Measurements from ENCODE around the gene SLC6A11. TPM values are rescaled to one million over a fixed set of nuclear protein-coding genes. Genes with fewer than 3 reads are reported as not detected.

SLC6A11 gene
- total RNA-seq, 1 donor from 2014 or later: not detected

GRCh38 chr3:10950476-10951294 is 134.7 kb downstream of the SLC6A11 start:
- peak; percentile 57 for DNase-seq (ENCODE audit: low read depth)

GRCh38 chr3:10951295-10951926 is 135.4 kb downstream of the SLC6A11 start:
- no peak for DNase-seq (ENCODE audit: low read depth)

- no peak for DNase-seq (ENCODE audit: low read depth)
Observed at GRCh38 chr3:10952525-10952924, 136.5 kb downstream of the SLC6A11 start.

GRCh38 chr3:10954740-10955139 is 138.7 kb downstream of the SLC6A11 start:
- DNase-seq (ENCODE audit: low read depth): no peak

- peak; percentile 86 for DNase-seq (ENCODE audit: low read depth)
Observed at GRCh38 chr3:10955711-10956453, 139.9 kb downstream of the SLC6A11 start.

- peak; percentile 57 for DNase-seq (ENCODE audit: low read depth)
Observed at GRCh38 chr3:10956531-10956930, 140.5 kb downstream of the SLC6A11 start.

- DNase-seq (ENCODE audit: low read depth): peak; percentile 59
Observed at GRCh38 chr3:10956986-10957385, 141.0 kb downstream of the SLC6A11 start.

GRCh38 chr3:10957976-10958749 is 142.1 kb downstream of the SLC6A11 start:
- peak; percentile 96 for DNase-seq (ENCODE audit: low read depth)

GRCh38 chr3:10960255-10960654 is 144.2 kb downstream of the SLC6A11 start:
- DNase-seq (ENCODE audit: low read depth): no peak

- DNase-seq (ENCODE audit: low read depth): no peak
Observed at GRCh38 chr3:10961921-10962320, 145.9 kb downstream of the SLC6A11 start.

GRCh38 chr3:10962481-10963036 is 146.5 kb downstream of the SLC6A11 start:
- no peak for DNase-seq (ENCODE audit: low read depth)

GRCh38 chr3:10964537-10965167 is 148.6 kb downstream of the SLC6A11 start:
- peak; percentile 41 for DNase-seq (ENCODE audit: low read depth)

GRCh38 chr3:10968401-10968800 is 152.4 kb downstream of the SLC6A11 start:
- DNase-seq (ENCODE audit: low read depth): peak; percentile 86

GRCh38 chr3:10970306-10970960 is 154.4 kb downstream of the SLC6A11 start:
- DNase-seq (ENCODE audit: low read depth): no peak

- DNase-seq (ENCODE audit: low read depth): no peak
Observed at GRCh38 chr3:10972072-10972782, 156.2 kb downstream of the SLC6A11 start.

- DNase-seq (ENCODE audit: low read depth): no peak
Observed at GRCh38 chr3:10973046-10973595, 157.1 kb downstream of the SLC6A11 start.

GRCh38 chr3:10974131-10974530 is 158.1 kb downstream of the SLC6A11 start:
- DNase-seq (ENCODE audit: low read depth): no peak

GRCh38 chr3:10974746-10975375 is 158.8 kb downstream of the SLC6A11 start:
- DNase-seq (ENCODE audit: low read depth): peak; percentile 60

All from myocyte (in vitro differentiated cells).